Inferior parietal cortex (tissue), 1 donor: ENCODE data around the gene TMEM191C.
"Not testable (repeated sequence)": the region's sequence is repeated elsewhere in the genome, so short reads cannot be mapped to it uniquely, and the experiment has no call there.

Experiments used
- DNase-seq: peaks from one replicate; pipeline ENCODE4 v3.0.0-alpha.2; 2016; ENCODE audit errors: extremely low spot score

The TMEM191C gene

GRCh38 chr22:21446128-21446826 lies 20.9 kb upstream of the TMEM191C start:
- no peak for DNase-seq

- DNase-seq: no peak
Measured at GRCh38 chr22:21446827-21447690, 20.1 kb upstream of the TMEM191C start.

GRCh38 chr22:21447694-21448402 lies 19.3 kb upstream of the TMEM191C start:
- DNase-seq: no peak

GRCh38 chr22:21448627-21449416 lies 18.4 kb upstream of the TMEM191C start:
- no peak for DNase-seq

- no peak for DNase-seq
Measured at GRCh38 chr22:21449531-21450319, 17.5 kb upstream of the TMEM191C start.

- DNase-seq: no peak
Measured at GRCh38 chr22:21450320-21450831, 16.8 kb upstream of the TMEM191C start.

- DNase-seq: no peak
Measured at GRCh38 chr22:21450858-21451353, 16.3 kb upstream of the TMEM191C start.

- no peak for DNase-seq
Measured at GRCh38 chr22:21451545-21452520, 15.4 kb upstream of the TMEM191C start.

- DNase-seq: not testable (repeated sequence)
Measured at GRCh38 chr22:21452666-21453065, 14.5 kb upstream of the TMEM191C start.

- DNase-seq: not testable (repeated sequence)
Measured at GRCh38 chr22:21454998-21455333, 12.2 kb upstream of the TMEM191C start.

- DNase-seq: no peak
Measured at GRCh38 chr22:21455334-21456089, 11.7 kb upstream of the TMEM191C start.

GRCh38 chr22:21457023-21457787 lies 10.0 kb upstream of the TMEM191C start:
- no peak for DNase-seq

- not testable (repeated sequence) for DNase-seq
Measured at GRCh38 chr22:21462672-21463071, 4.5 kb upstream of the TMEM191C start.

- DNase-seq: peak; percentile 64
Measured at GRCh38 chr22:21468194-21469096, 1.3 kb downstream of the TMEM191C start.

GRCh38 chr22:21469097-21469994 lies 2.2 kb downstream of the TMEM191C start:
- DNase-seq: not testable (repeated sequence)

- not testable (repeated sequence) for DNase-seq
Measured at GRCh38 chr22:21472984-21473383, 5.8 kb downstream of the TMEM191C start.
